Mesothelial cell of epicardium (in vitro differentiated cells): ENCODE results near the gene RAB1B. TPM values are rescaled to one million over a fixed set of nuclear protein-coding genes. Genes with fewer than 3 reads are reported as not detected.

Experiments
- DNase-seq, 2 experiments: peaks; one replicate each; pipeline ENCODE4 v3.0.0; 2021; ENCODE audit warnings: low spot score in 2 of 2; ENCODE audit not compliant: unreplicated experiment in 2 of 2
- H3K27ac Mint-ChIP-seq: 2 replicates; pipeline ENCODE4 v1.8.0; 2021; ENCODE audit warnings: mixed read lengths
- H3K27me3 Mint-ChIP-seq: 2 replicates; pipeline ENCODE4 v1.8.0; 2021; ENCODE audit warnings: low read depth, mixed read lengths
- H3K36me3 Mint-ChIP-seq: 2 replicates; pipeline ENCODE4 v1.8.0; 2021; ENCODE audit warnings: mixed read lengths
- H3K4me1 Mint-ChIP-seq: 2 replicates; pipeline ENCODE4 v1.8.0; 2021; ENCODE audit warnings: mixed read lengths
- H3K4me3 Mint-ChIP-seq: 2 replicates; pipeline ENCODE4 v1.8.0; 2021; ENCODE audit warnings: mild to moderate bottlenecking, moderate library complexity, mixed read lengths
- H3K9me3 Mint-ChIP-seq: 2 replicates; pipeline ENCODE4 v1.8.0; 2021; ENCODE audit warnings: mixed read lengths
- CTCF ChIP-seq: fragments of 200-600 bp; sonication (generic); IDR thresholded peaks from one replicate; pipeline ENCODE4 v1.5.0; 2021; ENCODE audit warnings: antibody characterized with exemption; ENCODE audit not compliant: unreplicated experiment
- total RNA-seq: library from RNA; stranded (reverse); gene quantifications from 3 replicates; pipeline ENCODE4 v1.2.1, GENCODE V29; 2021

Gene RAB1B
- total RNA-seq, 1 donor from 2014 or later = 91.8 TPM

- DNase-seq = no peak
- no peaks in the 10 kb centered on the region for H3K27me3 Mint-ChIP-seq
- peaks cover 11% of the 10 kb centered on the region for H3K36me3 Mint-ChIP-seq
- peaks cover 8% of the 10 kb centered on the region for H3K4me1 Mint-ChIP-seq
- no peaks in the 10 kb centered on the region for H3K9me3 Mint-ChIP-seq
- no peak for TF ChIP-seq CTCF
- no peak overlapping the region for H3K4me3 Mint-ChIP-seq
- H3K27ac Mint-ChIP-seq = peak overlapping the region; percentile 99
Measured at GRCh38 chr11:66227700-66228099, 40.7 kb upstream of the RAB1B start.

- no peak overlapping the region for H3K4me3 Mint-ChIP-seq
- TF ChIP-seq CTCF = no peak
- no peaks in the 10 kb centered on the region for H3K9me3 Mint-ChIP-seq
- DNase-seq = peak; percentile 50 to 56
- H3K36me3 Mint-ChIP-seq = peaks cover 15% of the 10 kb centered on the region
- H3K27ac Mint-ChIP-seq = peak overlapping the region; percentile 99
- H3K4me1 Mint-ChIP-seq = peaks cover 8% of the 10 kb centered on the region
- H3K27me3 Mint-ChIP-seq = no peaks in the 10 kb centered on the region
Measured at GRCh38 chr11:66228521-66228920, 39.9 kb upstream of the RAB1B start.

GRCh38 chr11:66230156-66230555, 38.3 kb upstream of the RAB1B start:
- Mint-ChIP-seq H3K27me3 (no peaks in the 10 kb centered on the region), H3K27ac (peak overlapping the region; percentile 25), H3K4me1 (peaks cover 8% of the 10 kb centered on the region), H3K36me3 (peaks cover 27% of the 10 kb centered on the region), H3K4me3 (no peak overlapping the region), H3K9me3 (no peaks in the 10 kb centered on the region)
- no peak for TF ChIP-seq CTCF
- no peak for DNase-seq

- H3K36me3 Mint-ChIP-seq = peaks cover 35% of the 10 kb centered on the region
- no peak for DNase-seq
- H3K27ac Mint-ChIP-seq = no peak overlapping the region
- no peaks in the 10 kb centered on the region for H3K27me3 Mint-ChIP-seq
- TF ChIP-seq CTCF = no peak
- H3K4me1 Mint-ChIP-seq = peaks cover 8% of the 10 kb centered on the region
- no peaks in the 10 kb centered on the region for H3K9me3 Mint-ChIP-seq
- H3K4me3 Mint-ChIP-seq = no peak overlapping the region
Measured at GRCh38 chr11:66230978-66231377, 37.5 kb upstream of the RAB1B start.

GRCh38 chr11:66231561-66231960, 36.9 kb upstream of the RAB1B start:
- Mint-ChIP-seq H3K27me3 (no peaks in the 10 kb centered on the region), H3K9me3 (no peaks in the 10 kb centered on the region), H3K36me3 (peaks cover 35% of the 10 kb centered on the region), H3K4me3 (no peak overlapping the region), H3K27ac (no peak overlapping the region), H3K4me1 (peaks cover 8% of the 10 kb centered on the region)
- TF ChIP-seq CTCF = no peak
- no peak for DNase-seq

GRCh38 chr11:66232769-66233168, 35.7 kb upstream of the RAB1B start:
- H3K36me3 Mint-ChIP-seq = peaks cover 35% of the 10 kb centered on the region
- peaks cover 8% of the 10 kb centered on the region for H3K4me1 Mint-ChIP-seq
- H3K9me3 Mint-ChIP-seq = no peaks in the 10 kb centered on the region
- no peak for DNase-seq
- TF ChIP-seq CTCF = no peak
- no peaks in the 10 kb centered on the region for H3K27me3 Mint-ChIP-seq
- H3K4me3 Mint-ChIP-seq = no peak overlapping the region
- no peak overlapping the region for H3K27ac Mint-ChIP-seq
